Thyroid gland (tissue), 4 donors: ENCODE results near the gene SLC1A7.

ENCODE experiments used
- POLR2A ChIP-seq, 2 donors: fragments of 450-650 bp; IDR thresholded peaks; one replicate each; pipeline ENCODE4 v1.6.1; 2017; ENCODE audit warnings: antibody characterized with exemption in 2 of 2, mild to moderate bottlenecking in 2 of 2, moderate library complexity in 1 of 2
- TF ChIP-seq, protein P1 (sequence below), 6 experiments: fragments of 200-600 bp in 3 of 6; fragments of 450-650 bp in 3 of 6; sonication (generic) in 3 of 6; IDR thresholded peaks; one replicate each; pipeline ENCODE4 v1.5.1; 2016 to 2019; ENCODE audit warnings: antibody characterized with exemption in 6 of 6, mild to moderate bottlenecking in 2 of 6, inconsistent platforms in 1 of 6, moderate library complexity in 1 of 6

DNA sequence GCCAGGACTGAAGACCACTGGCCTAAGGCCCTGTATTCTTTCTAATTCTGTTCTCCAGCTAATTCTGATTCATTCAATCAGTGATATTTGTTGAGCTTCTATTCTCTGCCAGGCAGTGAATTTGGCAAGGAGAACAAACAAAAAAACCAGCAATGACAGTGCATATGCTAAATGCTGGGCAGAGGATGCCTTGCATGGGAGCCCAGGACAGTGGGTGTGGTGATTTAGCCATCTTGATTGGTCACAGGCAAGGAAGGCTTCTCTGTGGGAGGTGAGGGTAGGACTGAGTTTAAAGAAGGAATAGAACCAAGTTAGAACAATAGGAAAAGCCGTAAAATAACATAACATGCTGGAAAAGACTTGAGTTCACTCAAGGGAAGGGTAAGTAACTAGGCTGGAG is 45.0 kb upstream of the SLC1A7 start:
- TF ChIP-seq, protein P1, sequence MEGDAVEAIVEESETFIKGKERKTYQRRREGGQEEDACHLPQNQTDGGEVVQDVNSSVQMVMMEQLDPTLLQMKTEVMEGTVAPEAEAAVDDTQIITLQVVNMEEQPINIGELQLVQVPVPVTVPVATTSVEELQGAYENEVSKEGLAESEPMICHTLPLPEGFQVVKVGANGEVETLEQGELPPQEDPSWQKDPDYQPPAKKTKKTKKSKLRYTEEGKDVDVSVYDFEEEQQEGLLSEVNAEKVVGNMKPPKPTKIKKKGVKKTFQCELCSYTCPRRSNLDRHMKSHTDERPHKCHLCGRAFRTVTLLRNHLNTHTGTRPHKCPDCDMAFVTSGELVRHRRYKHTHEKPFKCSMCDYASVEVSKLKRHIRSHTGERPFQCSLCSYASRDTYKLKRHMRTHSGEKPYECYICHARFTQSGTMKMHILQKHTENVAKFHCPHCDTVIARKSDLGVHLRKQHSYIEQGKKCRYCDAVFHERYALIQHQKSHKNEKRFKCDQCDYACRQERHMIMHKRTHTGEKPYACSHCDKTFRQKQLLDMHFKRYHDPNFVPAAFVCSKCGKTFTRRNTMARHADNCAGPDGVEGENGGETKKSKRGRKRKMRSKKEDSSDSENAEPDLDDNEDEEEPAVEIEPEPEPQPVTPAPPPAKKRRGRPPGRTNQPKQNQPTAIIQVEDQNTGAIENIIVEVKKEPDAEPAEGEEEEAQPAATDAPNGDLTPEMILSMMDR (IDR thresholded peaks at IDR 0.05), result no peak
- no peak for TF ChIP-seq POLR2A (IDR thresholded peaks at IDR 0.05)
